ENCODE data around the gene BCAS3. TPM values are rescaled to one million over a fixed set of nuclear protein-coding genes. Genes with fewer than 3 reads are reported as not detected.

The BCAS3 gene
- total and polyA plus RNA-seq, 3 experiments from 2014 or later: 10.7 to 35.3 (median 13.5) TPM

DNA sequence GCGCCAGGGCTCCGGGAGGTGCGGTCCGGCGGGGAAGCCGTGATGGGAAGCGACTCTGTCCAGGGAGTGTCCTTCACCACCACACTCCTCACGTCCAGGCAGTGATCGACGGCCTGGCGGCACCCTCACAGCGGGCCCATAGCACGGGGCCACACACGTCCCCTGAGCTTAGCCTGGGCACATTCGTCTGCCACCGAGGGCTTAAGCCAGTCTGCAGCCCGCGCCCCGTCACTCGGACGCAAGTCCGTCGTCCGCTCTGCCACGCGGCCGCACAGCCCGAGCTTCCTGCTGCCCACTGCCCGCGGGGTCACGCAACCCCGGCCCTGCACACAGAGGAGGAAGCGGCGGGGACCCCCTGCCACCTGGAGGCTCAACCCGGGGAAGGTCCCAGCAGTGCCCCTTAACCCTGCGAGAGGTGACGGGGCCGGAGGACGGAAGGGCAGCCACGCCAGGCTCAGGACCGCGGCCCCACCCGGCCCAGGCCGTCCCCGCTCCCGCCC, 719.0 kb downstream of the BCAS3 start:
- H3K27me3 ChIP-seq (ENCODE audit: insufficient read depth, low read length, poor library complexity, severe bottlenecking): peaks cover 18% of the 10 kb centered on the region
- H3K9me3 ChIP-seq (ENCODE audit: low read length): no peaks in the 10 kb centered on the region
- no peak for DNase-seq
- peaks cover 18% of the 10 kb centered on the region for H3K4me1 ChIP-seq (ENCODE audit: insufficient read depth, low read length)
- no peak overlapping the region for H3K27ac ChIP-seq (ENCODE audit: low read depth, low read length)
- Mint-ChIP-seq H3K4me3 (no peak overlapping the region), H3K27ac (no peak overlapping the region), H3K9me3 (peaks cover 0 to 2% (median 0%) of the 10 kb centered on the region in 5 donors), H3K27me3 (peaks cover 36 to 42% of the 10 kb centered on the region in 2 donors), H3K4me1 (peaks cover 18 to 29% (median 19%) of the 10 kb centered on the region in 3 donors), H3K36me3 (peaks cover 4 to 6% (median 6%) of the 10 kb centered on the region in 3 donors)
- no peaks in the 10 kb centered on the region for H3K36me3 ChIP-seq (ENCODE audit: insufficient read depth, low read length)
- H3K4me3 ChIP-seq (ENCODE audit: low read length): no peak overlapping the region
- ChIA-PET POLR2A (no interaction called here), CTCF (interaction anchor here (0.9 to 1.0 kb wide), 2 partner anchors 9 to 16 kb away, joined by 3 read pairs; no protein-coding TSS in a partner anchor)

DNA sequence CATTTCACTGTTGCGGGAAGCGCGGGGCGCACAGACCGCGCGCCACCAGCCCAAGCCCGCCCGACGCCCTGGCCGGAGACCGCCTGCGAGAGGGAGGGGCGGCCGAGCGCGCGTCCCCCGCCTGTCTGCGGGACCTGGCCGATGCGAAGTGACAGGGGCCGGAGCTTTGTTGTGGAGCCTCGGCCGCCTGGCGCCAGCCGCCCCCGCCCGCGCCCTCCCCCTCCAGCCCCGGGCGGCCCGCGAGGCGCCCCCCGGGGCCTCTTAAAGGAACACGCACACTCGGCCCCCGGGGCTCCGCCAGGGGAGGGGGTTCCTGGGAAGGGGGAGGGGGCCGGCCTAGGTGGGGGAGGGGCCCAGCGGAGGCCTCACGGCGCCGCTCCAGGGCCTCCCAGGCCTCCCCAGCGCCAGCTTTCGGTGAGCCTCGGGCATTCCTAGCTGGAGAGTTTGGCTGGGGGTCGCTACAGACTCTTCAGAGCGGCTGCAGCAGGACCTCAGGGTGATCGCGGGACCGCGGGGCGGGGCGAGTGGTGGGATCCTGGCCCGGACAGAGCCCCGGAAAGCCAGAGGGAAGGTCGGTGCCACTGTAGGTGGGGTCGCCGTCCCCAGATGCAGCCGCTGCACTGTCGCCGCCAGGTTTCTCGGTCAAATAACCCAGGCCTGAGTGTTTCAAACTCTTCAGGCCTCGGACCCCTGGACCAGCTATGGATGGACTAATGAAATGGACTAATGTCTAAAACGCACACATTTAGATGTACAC, 719.6 kb downstream of the BCAS3 start:
- peak in 1 of 5 donors; percentile 33 for DNase-seq
- ChIA-PET POLR2A (interaction anchor here (0.6 kb wide), 1 partner anchor 433 kb away, joined by 3 read pairs; no protein-coding TSS in a partner anchor), CTCF (interaction anchor here (0.7 to 1.0 kb wide), 3 partner anchors 10 to 124 kb away, joined by 3 to 4 read pairs (median 3); no protein-coding TSS in a partner anchor)
- Mint-ChIP-seq H3K27ac (no peak overlapping the region), H3K27me3 (peaks cover 41 to 45% of the 10 kb centered on the region in 2 donors), H3K9me3 (peaks cover 0 to 2% (median 0%) of the 10 kb centered on the region in 5 donors), H3K4me1 (peaks cover 19 to 31% (median 20%) of the 10 kb centered on the region in 3 donors), H3K36me3 (peaks cover 1 to 6% (median 2%) of the 10 kb centered on the region in 3 donors), H3K4me3 (peak overlapping the region in 2 of 7 donors; percentile 69 to 75)
- no peak overlapping the region for H3K27ac ChIP-seq (ENCODE audit: low read depth, low read length)
- H3K4me3 ChIP-seq (ENCODE audit: low read length): no peak overlapping the region
- H3K9me3 ChIP-seq (ENCODE audit: low read length): no peaks in the 10 kb centered on the region
- peaks cover 23% of the 10 kb centered on the region for H3K27me3 ChIP-seq (ENCODE audit: insufficient read depth, low read length, poor library complexity, severe bottlenecking)
- no peaks in the 10 kb centered on the region for H3K36me3 ChIP-seq (ENCODE audit: insufficient read depth, low read length)
- peaks cover 20% of the 10 kb centered on the region for H3K4me1 ChIP-seq (ENCODE audit: insufficient read depth, low read length)

- peaks cover 32% of the 10 kb centered on the region for H3K27me3 ChIP-seq (ENCODE audit: insufficient read depth, low read length, poor library complexity, severe bottlenecking)
- H3K36me3 ChIP-seq (ENCODE audit: insufficient read depth, low read length): no peaks in the 10 kb centered on the region
- Mint-ChIP-seq H3K27ac (peak overlapping the region in 1 of 8 donors; percentile 68), H3K4me1 (peaks cover 32 to 46% (median 34%) of the 10 kb centered on the region in 3 donors), H3K27me3 (peaks cover 51 to 59% of the 10 kb centered on the region in 2 donors), H3K4me3 (peak overlapping the region; percentile 44 to 76 (median 74)), H3K9me3 (peaks cover 0 to 2% (median 0%) of the 10 kb centered on the region in 5 donors), H3K36me3 (peaks cover 0 to 2% (median 0%) of the 10 kb centered on the region in 3 donors)
- no peak overlapping the region for H3K27ac ChIP-seq (ENCODE audit: low read depth, low read length)
- POLR2A ChIA-PET: no interaction called here
- no peaks in the 10 kb centered on the region for H3K9me3 ChIP-seq (ENCODE audit: low read length)
- CTCF ChIA-PET: no interaction called here
- DNase-seq: peak in 1 of 5 donors; percentile 33
- no peak overlapping the region for H3K4me3 ChIP-seq (ENCODE audit: low read length)
- H3K4me1 ChIP-seq (ENCODE audit: insufficient read depth, low read length): peaks cover 32% of the 10 kb centered on the region
These were observed 721.1 kb downstream of the BCAS3 start for GRCh38 chr17:61398721-61399130.

- peak in 1 of 5 donors; percentile 38 for DNase-seq
- ChIA-PET POLR2A (no interaction called here), CTCF (no interaction called here)
- peak within 1 kb of the TSS in 1 of 8 donors; percentile 68 for H3K27ac Mint-ChIP-seq
- Histone ChIP-seq H3K27ac (ENCODE audit: low read depth, low read length) (no peak within 1 kb of the TSS), H3K4me1 (ENCODE audit: insufficient read depth, low read length) (peaks cover 39% of the 10 kb centered on the region), H3K36me3 (ENCODE audit: insufficient read depth, low read length) (no peaks in the 10 kb centered on the region), H3K4me3 (ENCODE audit: low read length) (no peak within 1 kb of the TSS), H3K9me3 (ENCODE audit: low read length) (no peaks in the 10 kb centered on the region), H3K27me3 (ENCODE audit: insufficient read depth, low read length, poor library complexity, severe bottlenecking) (peaks cover 39% of the 10 kb centered on the region)
- peak within 1 kb of the TSS; percentile 68 to 79 (median 74) for H3K4me3 Mint-ChIP-seq
- peaks cover 36 to 51% (median 36%) of the 10 kb centered on the region in 3 donors for H3K4me1 Mint-ChIP-seq
- peaks cover 0 to 2% (median 0%) of the 10 kb centered on the region in 3 donors for H3K36me3 Mint-ChIP-seq
- peaks cover 0 to 2% (median 0%) of the 10 kb centered on the region in 5 donors for H3K9me3 Mint-ChIP-seq
- H3K27me3 Mint-ChIP-seq: peaks cover 56 to 66% of the 10 kb centered on the region in 2 donors
These were observed 721.7 kb downstream of the BCAS3 start, which contains the start of gene TBX2 for GRCh38 chr17:61399131-61400065. Gene TBX2 (plus strand): TSS chr17:61399843. CDS start chr17:61400177, 334 bp downstream.

- ChIA-PET POLR2A (interaction anchor here (1.7 kb wide), 1 partner anchor 12 kb away, joined by 6 read pairs; no protein-coding TSS in a partner anchor), CTCF (interaction anchor here (0.8 to 1.3 kb wide), 2 partner anchors 9 to 12 kb away, joined by 3 to 5 read pairs; no protein-coding TSS in a partner anchor)
- Histone ChIP-seq H3K36me3 (ENCODE audit: insufficient read depth, low read length) (no peaks in the 10 kb centered on the region), H3K27me3 (ENCODE audit: insufficient read depth, low read length, poor library complexity, severe bottlenecking) (peaks cover 43% of the 10 kb centered on the region), H3K27ac (ENCODE audit: low read depth, low read length) (no peak overlapping the region), H3K4me1 (ENCODE audit: insufficient read depth, low read length) (peaks cover 45% of the 10 kb centered on the region), H3K9me3 (ENCODE audit: low read length) (no peaks in the 10 kb centered on the region), H3K4me3 (ENCODE audit: low read length) (no peak overlapping the region)
- peaks cover 0 to 2% (median 0%) of the 10 kb centered on the region in 5 donors for H3K9me3 Mint-ChIP-seq
- peaks cover 35 to 55% (median 36%) of the 10 kb centered on the region in 3 donors for H3K4me1 Mint-ChIP-seq
- peak overlapping the region; percentile 18 to 79 (median 62) for H3K4me3 Mint-ChIP-seq
- no peak for DNase-seq
- no peak overlapping the region for H3K27ac Mint-ChIP-seq
- peaks cover 0 to 2% (median 0%) of the 10 kb centered on the region in 3 donors for H3K36me3 Mint-ChIP-seq
- H3K27me3 Mint-ChIP-seq: peaks cover 53 to 58% of the 10 kb centered on the region in 2 donors
These were observed 722.5 kb downstream of the BCAS3 start for GRCh38 chr17:61400066-61400716.

DNA sequence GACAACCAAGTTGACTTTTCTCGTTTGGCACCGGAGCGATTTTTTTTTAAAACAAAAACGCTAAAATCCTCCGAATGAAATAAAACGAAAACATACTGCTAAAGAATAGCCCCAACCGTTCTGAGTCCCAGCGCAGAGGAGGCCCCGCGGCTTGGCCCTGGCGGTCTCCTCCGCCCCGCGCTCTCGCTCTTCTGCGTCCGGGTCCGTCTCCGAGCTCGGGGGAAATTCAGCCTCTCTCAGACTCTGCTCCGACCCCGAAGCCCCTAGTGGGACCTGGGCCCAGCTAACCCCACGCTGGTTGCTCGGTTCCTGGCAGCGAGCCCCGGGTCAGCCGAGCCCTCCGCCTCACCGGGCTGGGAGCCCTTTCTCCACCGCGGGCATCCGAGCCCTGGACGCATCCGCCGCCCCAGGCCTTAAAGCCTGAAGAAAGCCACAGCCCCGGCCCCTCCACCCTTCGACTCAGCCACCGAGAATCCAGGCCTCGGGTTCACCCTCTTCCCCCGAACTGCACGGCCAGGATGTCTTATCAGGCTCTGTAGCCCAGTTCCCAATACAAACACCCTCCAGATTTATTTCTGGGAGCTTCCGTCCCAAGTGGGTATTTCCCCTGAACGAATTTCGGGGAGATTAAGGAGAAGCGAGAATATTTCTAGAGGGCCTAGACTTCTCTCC, 723.2 kb downstream of the BCAS3 start:
- Histone ChIP-seq H3K9me3 (ENCODE audit: low read length) (no peaks in the 10 kb centered on the region), H3K27ac (ENCODE audit: low read depth, low read length) (no peak overlapping the region), H3K27me3 (ENCODE audit: insufficient read depth, low read length, poor library complexity, severe bottlenecking) (peaks cover 43% of the 10 kb centered on the region), H3K4me1 (ENCODE audit: insufficient read depth, low read length) (peaks cover 45% of the 10 kb centered on the region), H3K4me3 (ENCODE audit: low read length) (no peak overlapping the region), H3K36me3 (ENCODE audit: insufficient read depth, low read length) (no peaks in the 10 kb centered on the region)
- peaks cover 0 to 2% (median 0%) of the 10 kb centered on the region in 3 donors for H3K36me3 Mint-ChIP-seq
- peaks cover 50 to 52% of the 10 kb centered on the region in 2 donors for H3K27me3 Mint-ChIP-seq
- H3K27ac Mint-ChIP-seq: peak overlapping the region in 1 of 8 donors; percentile 58
- H3K9me3 Mint-ChIP-seq: peaks cover 0 to 2% (median 0%) of the 10 kb centered on the region in 5 donors
- no peak for DNase-seq
- peak overlapping the region; percentile 18 to 79 (median 62) for H3K4me3 Mint-ChIP-seq
- ChIA-PET POLR2A (interaction anchor here (1.7 kb wide), 1 partner anchor 11 kb away, joined by 6 read pairs; no protein-coding TSS in a partner anchor), CTCF (interaction anchor here (0.8 to 1.3 kb wide), 2 partner anchors 8 to 12 kb away, joined by 3 to 5 read pairs; no protein-coding TSS in a partner anchor)
- peaks cover 32 to 53% (median 36%) of the 10 kb centered on the region in 3 donors for H3K4me1 Mint-ChIP-seq
